Thyroid gland (tissue), 4 donors: Measurements from ENCODE around the gene FBXO21.

Experiments used
- POLR2A ChIP-seq, 2 donors: fragments of 450-650 bp; IDR thresholded peaks; one replicate each; pipeline ENCODE4 v1.6.1; 2017; ENCODE audit warnings: antibody characterized with exemption in 2 of 2, mild to moderate bottlenecking in 2 of 2, moderate library complexity in 1 of 2
- TF ChIP-seq, protein P1 (sequence below), 6 experiments: fragments of 200-600 bp in 3 of 6; fragments of 450-650 bp in 3 of 6; sonication (generic) in 3 of 6; IDR thresholded peaks; one replicate each; pipeline ENCODE4 v1.5.1; 2016 to 2019; ENCODE audit warnings: antibody characterized with exemption in 6 of 6, mild to moderate bottlenecking in 2 of 6, inconsistent platforms in 1 of 6, moderate library complexity in 1 of 6

DNA sequence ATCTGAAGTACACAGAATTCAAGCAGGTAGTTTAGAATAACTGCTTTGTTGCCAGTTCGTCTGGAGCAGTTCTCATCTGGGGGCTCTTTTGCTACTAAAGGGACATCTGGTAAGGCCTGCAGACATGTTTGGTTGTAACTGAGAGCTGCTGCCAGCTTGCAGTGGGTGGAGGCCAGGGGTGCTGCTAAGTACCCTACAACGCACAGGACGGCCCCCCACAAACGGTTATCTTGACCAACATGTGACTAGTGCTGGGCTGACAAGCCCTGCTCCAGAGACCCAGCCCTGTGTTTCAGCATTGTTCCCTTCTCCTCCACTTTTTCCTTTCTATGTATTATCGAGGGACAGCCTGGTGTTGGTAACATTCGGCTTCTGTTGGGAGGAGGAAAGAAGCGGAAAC is 40.8 kb downstream of the FBXO21 start:
- TF ChIP-seq, protein P1, sequence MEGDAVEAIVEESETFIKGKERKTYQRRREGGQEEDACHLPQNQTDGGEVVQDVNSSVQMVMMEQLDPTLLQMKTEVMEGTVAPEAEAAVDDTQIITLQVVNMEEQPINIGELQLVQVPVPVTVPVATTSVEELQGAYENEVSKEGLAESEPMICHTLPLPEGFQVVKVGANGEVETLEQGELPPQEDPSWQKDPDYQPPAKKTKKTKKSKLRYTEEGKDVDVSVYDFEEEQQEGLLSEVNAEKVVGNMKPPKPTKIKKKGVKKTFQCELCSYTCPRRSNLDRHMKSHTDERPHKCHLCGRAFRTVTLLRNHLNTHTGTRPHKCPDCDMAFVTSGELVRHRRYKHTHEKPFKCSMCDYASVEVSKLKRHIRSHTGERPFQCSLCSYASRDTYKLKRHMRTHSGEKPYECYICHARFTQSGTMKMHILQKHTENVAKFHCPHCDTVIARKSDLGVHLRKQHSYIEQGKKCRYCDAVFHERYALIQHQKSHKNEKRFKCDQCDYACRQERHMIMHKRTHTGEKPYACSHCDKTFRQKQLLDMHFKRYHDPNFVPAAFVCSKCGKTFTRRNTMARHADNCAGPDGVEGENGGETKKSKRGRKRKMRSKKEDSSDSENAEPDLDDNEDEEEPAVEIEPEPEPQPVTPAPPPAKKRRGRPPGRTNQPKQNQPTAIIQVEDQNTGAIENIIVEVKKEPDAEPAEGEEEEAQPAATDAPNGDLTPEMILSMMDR (IDR thresholded peaks at IDR 0.05) = no peak
- TF ChIP-seq POLR2A (IDR thresholded peaks at IDR 0.05) = no peak
